PFSK-1 (cell line): ENCODE measurements around the gene BNC1.

ENCODE experiments used
- FOXP2 ChIP-seq: optimal IDR thresholded peaks from 2 replicates; pipeline ENCODE3; 2011; ENCODE audit warnings: borderline replicate concordance, control low read depth, inconsistent platforms; ENCODE audit not compliant: insufficient read depth; ENCODE audit errors: extremely low read length, extremely low read depth
- POLR2AphosphoS5 ChIP-seq: IDR thresholded peaks from 2 replicates; pipeline ENCODE4 v1.6.1; 2012; ENCODE audit warnings: low read depth, mild to moderate bottlenecking, control low read depth, low read length, moderate library complexity
- REST ChIP-seq, 2 experiments: IDR thresholded peaks; 2 replicates each; pipeline versions ENCODE4 v1.6.1 to v1.8.0; 2011 to 2012; ENCODE audit warnings: low read depth in 2 of 2, low read length in 2 of 2, control low read depth in 1 of 2, inconsistent platforms in 1 of 2, mild to moderate bottlenecking in 1 of 2, moderate library complexity in 1 of 2; ENCODE audit not compliant: insufficient read depth in 1 of 2
- SIN3A ChIP-seq: IDR thresholded peaks from 2 replicates; pipeline ENCODE4 v1.6.1; 2012; ENCODE audit warnings: mild to moderate bottlenecking, low read length, moderate library complexity, borderline replicate concordance; ENCODE audit not compliant: insufficient read depth
- TAF1 ChIP-seq: IDR thresholded peaks from 2 replicates; pipeline ENCODE4 v1.6.1; 2012; ENCODE audit warnings: low read length, control low read depth, borderline replicate concordance; ENCODE audit not compliant: insufficient read depth

The BNC1 gene

GRCh38 chr15:83295417-83295816 lies 11.0 kb upstream of the BNC1 start:
- TF ChIP-seq SIN3A (no peak), FOXP2 (no peak), POLR2AphosphoS5 (no peak), REST (IDR thresholded peaks at IDR 0.05; ENCODE audit: insufficient read depth in 1 of 2, low read depth in 2 of 2, low read length in 2 of 2) (no peak), TAF1 (no peak)

GRCh38 chr15:83293201-83293600 lies 8.7 kb upstream of the BNC1 start:
- TF ChIP-seq POLR2AphosphoS5 (no peak), SIN3A (no peak), TAF1 (no peak), REST (IDR thresholded peaks at IDR 0.05; ENCODE audit: insufficient read depth in 1 of 2, low read depth in 2 of 2, low read length in 2 of 2) (no peak), FOXP2 (no peak)

GRCh38 chr15:83292317-83292716 lies 7.9 kb upstream of the BNC1 start:
- no peak for TF ChIP-seq TAF1

- TF ChIP-seq FOXP2 (no peak), POLR2AphosphoS5 (no peak), REST (IDR thresholded peaks at IDR 0.05; ENCODE audit: insufficient read depth in 1 of 2, low read depth in 2 of 2, low read length in 2 of 2) (no peak), SIN3A (no peak), TAF1 (no peak)
Measured at GRCh38 chr15:83290236-83290635, 5.8 kb upstream of the BNC1 start.

- TF ChIP-seq REST (IDR thresholded peaks at IDR 0.05; ENCODE audit: insufficient read depth in 1 of 2, low read depth in 2 of 2, low read length in 2 of 2) (no peak), POLR2AphosphoS5 (no peak), FOXP2 (no peak), SIN3A (no peak), TAF1 (no peak)
Measured at GRCh38 chr15:83289160-83289559, 4.7 kb upstream of the BNC1 start.
